ENCODE results near the gene ACOX1. TPM values are rescaled to one million over a fixed set of nuclear protein-coding genes. Genes with fewer than 3 reads are reported as not detected.

ACOX1 gene
- total and polyA plus RNA-seq, 2 experiments from 2014 or later: 21.3 to 43.0 TPM

DNA sequence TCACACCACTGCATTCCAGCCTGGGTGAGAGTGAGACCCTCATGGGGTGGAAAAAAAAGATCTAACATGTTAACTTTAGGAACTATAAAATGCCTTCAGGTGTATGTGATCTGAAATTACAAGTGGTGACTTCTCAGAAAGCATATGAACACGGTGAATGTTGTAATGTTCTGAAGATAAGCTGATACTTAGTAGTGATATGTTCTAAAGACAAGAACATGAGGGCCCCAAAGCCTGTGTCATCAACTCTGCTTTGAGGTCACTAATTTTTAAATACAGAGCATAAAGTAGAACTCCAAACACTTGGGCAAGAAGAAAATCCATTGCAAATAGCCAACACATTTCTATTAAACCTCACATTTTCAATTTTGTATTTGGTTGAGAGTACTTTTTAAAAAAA lies 35.5 kb downstream of the ACOX1 start:
- Histone ChIP-seq H3K4me3 (no peak overlapping the region), H3K9me3 (ENCODE audit: low read depth) (no peaks in the 10 kb centered on the region), H3K36me3 (peaks cover 23% of the 10 kb centered on the region), H3K27ac (peak overlapping the region; percentile 9), H3K4me1 (ENCODE audit: low read depth) (peaks cover 3% of the 10 kb centered on the region), H3K27me3 (no peaks in the 10 kb centered on the region)
- TF ChIP-seq CTCF (IDR thresholded peaks at IDR 0.05; ENCODE audit: low read depth, low read length): no peak
- no peak for DNase-seq (ENCODE audit: low read depth in 1 of 2, low spot score in 1 of 2)

- Histone ChIP-seq H3K4me1 (ENCODE audit: low read depth) (peaks cover 3% of the 10 kb centered on the region), H3K27me3 (no peaks in the 10 kb centered on the region), H3K4me3 (no peak overlapping the region), H3K36me3 (peaks cover 12% of the 10 kb centered on the region), H3K27ac (no peak overlapping the region), H3K9me3 (ENCODE audit: low read depth) (no peaks in the 10 kb centered on the region)
- TF ChIP-seq CTCF (IDR thresholded peaks at IDR 0.05; ENCODE audit: low read depth, low read length): no peak
- DNase-seq (ENCODE audit: low read depth in 1 of 2, low spot score in 1 of 2): no peak
Observed at GRCh38 chr17:75942473-75942872, 36.5 kb downstream of the ACOX1 start.

GRCh38 chr17:75941442-75941819 lies 37.5 kb downstream of the ACOX1 start:
- no peak overlapping the region for H3K27ac ChIP-seq

GRCh38 chr17:75940727-75941441 lies 38.1 kb downstream of the ACOX1 start, which contains the start of gene FBF1:
Gene FBF1 (minus strand): TSS chr17:75941042. CDS start chr17:75938149, 2,893 bp downstream.
- Histone ChIP-seq H3K4me3 (peak within 1 kb of the TSS; percentile 94), H3K27ac (no peak within 1 kb of the TSS), H3K36me3 (peaks cover 2% of the 10 kb centered on the region), H3K4me1 (ENCODE audit: low read depth) (peaks cover 3% of the 10 kb centered on the region), H3K9me3 (ENCODE audit: low read depth) (no peaks in the 10 kb centered on the region), H3K27me3 (no peaks in the 10 kb centered on the region)
- peak; percentile 96 to 97 for DNase-seq (ENCODE audit: low read depth in 1 of 2, low spot score in 1 of 2)
- no peak for TF ChIP-seq CTCF (IDR thresholded peaks at IDR 0.05; ENCODE audit: low read depth, low read length)

More at GRCh38 chr17:75941442-75941819, 37.5 kb downstream of the ACOX1 start:
- no peak for DNase-seq (ENCODE audit: low read depth in 1 of 2, low spot score in 1 of 2)
- Histone ChIP-seq H3K4me1 (ENCODE audit: low read depth) (peaks cover 3% of the 10 kb centered on the region), H3K27me3 (no peaks in the 10 kb centered on the region), H3K9me3 (ENCODE audit: low read depth) (no peaks in the 10 kb centered on the region), H3K4me3 (peak overlapping the region; percentile 94), H3K36me3 (peaks cover 8% of the 10 kb centered on the region)
- TF ChIP-seq CTCF (IDR thresholded peaks at IDR 0.05; ENCODE audit: low read depth, low read length): no peak

- TF ChIP-seq CTCF (IDR thresholded peaks at IDR 0.05; ENCODE audit: low read depth, low read length): no peak
- no peaks in the 10 kb centered on the region for H3K9me3 ChIP-seq (ENCODE audit: low read depth)
- H3K4me1 ChIP-seq (ENCODE audit: low read depth): peaks cover 3% of the 10 kb centered on the region
- DNase-seq (ENCODE audit: low read depth in 1 of 2, low spot score in 1 of 2): no peak
- no peak overlapping the region for H3K27ac ChIP-seq
- H3K27me3 ChIP-seq: no peaks in the 10 kb centered on the region
- no peak overlapping the region for H3K4me3 ChIP-seq
- H3K36me3 ChIP-seq: no peaks in the 10 kb centered on the region
Observed at GRCh38 chr17:75937652-75938051, 41.3 kb downstream of the ACOX1 start.

Measured in cardiac muscle cell (in vitro differentiated cells and primary cell).